GM12874 (cell line): ENCODE data around the gene PAM.

ENCODE experiments used
- CTCF ChIP-seq: IDR thresholded peaks from 2 replicates; pipeline ENCODE4 v1.5.1; 2011; ENCODE audit warnings: low read depth, mild to moderate bottlenecking, control low read depth, low read length, moderate library complexity; ENCODE audit not compliant: insufficient read depth

PAM gene

GRCh38 chr5:102850503-102850902, 95.4 kb downstream of the PAM start:
- no peak for TF ChIP-seq CTCF

DNA sequence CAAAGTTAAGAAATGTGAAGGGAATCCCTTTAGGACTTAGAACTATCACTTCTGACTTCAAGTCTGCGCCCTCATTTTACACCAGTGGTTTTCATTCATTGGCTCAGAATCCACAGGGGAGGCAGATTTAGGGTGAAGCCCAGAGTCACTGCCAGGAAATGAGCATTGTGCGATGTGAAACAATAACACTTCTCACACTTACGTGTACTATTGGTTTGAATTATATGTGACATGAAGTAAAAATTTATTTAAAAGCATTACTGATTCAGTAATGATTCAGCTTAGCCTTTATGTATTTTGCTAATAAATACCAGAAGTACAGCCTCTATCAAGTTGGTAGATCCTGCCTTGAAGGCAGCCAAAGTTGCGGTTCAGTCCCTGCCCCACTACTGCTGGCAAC, 98.6 kb downstream of the PAM start:
- TF ChIP-seq CTCF, result no peak

DNA sequence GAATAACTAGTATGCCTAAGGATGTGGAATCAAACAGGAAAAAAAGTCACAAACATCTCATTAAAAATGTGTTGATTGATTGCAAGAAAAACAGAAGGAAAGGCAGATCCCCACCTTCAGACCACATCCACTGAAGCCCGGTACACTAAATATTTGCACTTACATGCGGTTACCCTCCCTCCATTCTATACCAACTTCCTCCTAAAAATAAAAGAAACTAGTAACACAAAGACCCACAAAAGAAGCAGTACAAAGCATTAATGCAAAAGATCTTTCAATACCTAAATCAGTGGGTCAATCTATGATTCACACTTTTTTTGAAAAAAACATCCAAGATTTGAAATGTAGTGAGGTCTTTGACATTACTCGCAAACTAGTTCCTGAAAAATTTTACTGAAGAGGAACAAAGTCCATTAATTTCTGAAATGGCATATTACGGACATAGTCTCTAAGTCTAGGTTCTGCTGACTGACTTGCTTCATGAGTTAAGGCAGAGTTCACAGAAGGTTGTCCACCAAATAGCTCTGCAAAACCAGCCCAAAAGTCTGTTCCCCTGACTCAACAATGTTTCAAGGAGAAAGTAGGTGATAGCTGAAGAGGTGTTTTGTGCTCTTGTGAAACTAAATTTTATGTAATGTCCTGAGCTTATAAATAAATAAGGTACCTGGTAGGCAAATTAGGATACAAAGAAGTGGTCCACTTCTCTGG, 100.7 kb downstream of the PAM start:
- no peak for TF ChIP-seq CTCF

- no peak for TF ChIP-seq CTCF
These were observed 101.3 kb downstream of the PAM start for GRCh38 chr5:102856389-102856777.

DNA sequence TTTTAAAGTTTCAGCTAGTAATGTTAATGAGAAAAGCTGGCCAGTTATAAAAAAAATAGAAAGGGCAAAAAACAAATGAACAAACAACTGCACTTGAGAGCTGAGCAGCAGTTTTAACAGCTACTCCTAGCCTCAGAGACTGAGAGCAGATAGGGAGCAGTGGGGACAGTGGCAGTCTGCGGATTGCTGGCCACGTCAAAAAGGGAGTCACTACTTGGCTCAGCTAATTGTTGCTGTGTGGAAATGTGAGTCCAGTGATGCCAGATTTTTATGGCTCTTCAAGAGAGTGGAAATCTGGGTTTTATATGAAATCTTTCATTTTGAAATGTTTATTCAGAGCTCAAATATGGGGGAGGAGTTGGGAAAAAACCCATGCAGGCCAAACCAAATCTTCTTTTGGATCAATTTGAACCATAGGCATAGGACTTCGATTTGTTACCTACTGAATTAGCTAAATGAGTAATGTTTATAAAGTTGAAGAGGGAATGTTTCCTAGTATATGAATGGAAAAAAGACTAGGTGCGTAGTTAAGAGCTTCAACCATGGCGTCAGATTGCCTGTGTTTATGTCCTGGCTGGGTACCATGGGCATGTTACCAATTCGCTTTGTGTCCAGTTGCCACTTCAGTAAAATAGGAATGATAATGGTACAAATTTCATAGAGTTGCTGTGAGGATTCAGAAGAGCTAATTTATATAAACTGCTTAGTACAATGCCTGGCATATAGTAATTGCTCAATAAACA, 102.1 kb downstream of the PAM start:
- TF ChIP-seq CTCF, result no peak

DNA sequence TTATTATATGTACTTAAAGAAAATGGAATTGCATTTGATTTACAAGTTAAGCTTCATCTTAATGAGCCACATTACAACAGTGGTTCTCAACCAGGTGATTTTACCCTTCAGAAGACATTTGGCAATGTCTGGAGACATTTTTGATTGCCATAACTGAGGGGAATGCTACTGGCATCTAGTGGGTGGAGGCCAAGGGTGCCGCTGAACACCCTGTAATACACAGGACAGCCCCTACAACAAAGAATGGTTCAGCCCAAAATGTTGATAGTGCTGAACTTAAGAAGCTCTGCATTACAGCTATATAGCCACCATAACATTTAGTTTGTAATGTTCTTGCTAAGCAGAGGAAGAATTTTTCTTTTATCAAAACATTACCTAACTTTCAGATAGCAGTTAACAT, 103.1 kb downstream of the PAM start:
- TF ChIP-seq CTCF, result no peak

- no peak for TF ChIP-seq CTCF
These were observed 103.7 kb downstream of the PAM start for GRCh38 chr5:102858808-102859207.
